ENCODE data around the gene BTG4. TPM values are rescaled to one million over a fixed set of nuclear protein-coding genes. Genes with fewer than 3 reads are reported as not detected.

Gene BTG4
- total and polyA plus RNA-seq, 2 donors (not counting 3 experiments of a cell fraction or from before 2014, with no cell fraction given): not detected

DNA sequence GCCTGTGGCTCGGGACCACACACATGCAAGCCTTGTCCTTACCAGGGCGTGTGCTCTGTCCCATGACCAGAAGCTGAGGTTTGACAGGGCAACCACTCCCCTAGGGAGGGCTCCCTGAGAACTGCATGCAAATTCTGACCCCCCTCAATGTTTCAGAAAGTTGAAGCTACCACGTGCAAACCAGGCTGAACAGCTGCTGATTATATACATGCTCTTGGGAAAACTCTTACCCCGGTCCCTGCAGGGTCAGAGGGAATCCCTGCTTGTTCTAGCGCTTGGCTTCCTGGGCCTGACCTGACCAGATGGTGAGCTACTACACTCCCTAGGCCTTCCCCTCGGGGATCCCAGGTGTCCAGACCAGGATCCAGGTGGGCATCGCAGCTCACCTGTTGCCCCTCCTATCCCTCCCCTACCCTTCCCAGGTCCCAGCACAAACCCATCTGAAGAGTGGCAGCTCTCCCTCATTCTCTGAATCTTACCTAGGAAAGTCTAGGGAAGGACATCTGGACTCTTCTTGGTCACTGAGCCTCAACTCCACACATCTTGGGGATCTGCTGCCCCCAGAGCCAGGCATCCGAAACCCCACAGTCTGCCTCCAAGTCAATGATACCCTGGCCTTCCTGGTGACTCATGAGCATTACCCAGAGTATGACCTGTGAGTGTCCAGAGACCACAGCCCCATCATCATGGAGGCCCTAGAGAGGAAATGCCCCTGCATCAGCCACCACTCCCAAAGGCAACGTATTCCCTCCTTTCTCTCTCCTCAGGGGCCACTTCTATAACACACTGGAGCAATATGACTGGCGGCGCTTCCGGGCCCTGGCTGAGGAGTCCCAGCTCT, 61.5 kb downstream of the BTG4 start:
- no TSS peak for BruUV-seq (replicated peaks)
- Histone ChIP-seq H3K9me3 (replicated peaks; ENCODE audit: control insufficient read depth, insufficient read depth, low read length) (no peaks in the 10 kb centered on the region), H2AFZ (ENCODE audit: low read depth, low read length) (no peak overlapping the region), H3K79me2 (ENCODE audit: control insufficient read depth, insufficient read depth, low read length) (no peaks in the 10 kb centered on the region), H3K27ac (ENCODE audit: insufficient read depth, low read depth, low read length) (no peak overlapping the region), H3K36me3 (ENCODE audit: control insufficient read depth in 2 of 2, extremely low read depth in 1 of 2, insufficient read depth in 2 of 2, low read length in 2 of 2) (no peaks in the 10 kb centered on the region), H3K4me1 (ENCODE audit: control insufficient read depth, extremely low read depth, insufficient read depth, low read length) (peaks cover 3% of the 10 kb centered on the region), H3K27me3 (ENCODE audit: control insufficient read depth in 2 of 2, insufficient read depth in 2 of 2, low read length in 2 of 2) (no peaks in the 10 kb centered on the region), H3K4me3 (replicated peaks in 1 of 3; ENCODE audit: insufficient read depth in 1 of 3, low read depth in 1 of 3, low read length in 3 of 3) (no peak overlapping the region), H3K9me1 (replicated peaks; ENCODE audit: control insufficient read depth, extremely low read depth, insufficient read depth, low read length) (no peaks in the 10 kb centered on the region), H3K9ac (replicated peaks; ENCODE audit: extremely low read depth, insufficient read depth, low read length) (no peak overlapping the region), H4K20me1 (replicated peaks; ENCODE audit: control insufficient read depth, extremely low read depth, insufficient read depth, low read length) (no peaks in the 10 kb centered on the region), H3K4me2 (ENCODE audit: insufficient read depth, low read length) (no peak overlapping the region)
- intact Hi-C loops (cut with micrococcal nuclease): no loop called here
- dilution Hi-C loops (cut with MboI; ENCODE audit: extremely low pct_ligation_motif_present, low sequenced_read_pairs): no loop called here
- DNase-seq (ENCODE audit: low read depth, low spot score) (no peak), FAIRE-seq (no peak)
- ChIA-PET CTCF (interaction anchor here (1.3 kb wide), 1 partner anchor 21 kb away, joined by 4 read pairs; no protein-coding TSS in a partner anchor), POLR2A (no interaction called here)
- TF ChIP-seq MYC (IDR thresholded peaks at IDR 0.05; ENCODE audit: low read depth, low read length): no peak
- no peak for TF ChIP-seq POLR2A (IDR thresholded peaks at IDR 0.05; ENCODE audit: low read depth, low read length)
- TF ChIP-seq GATA2 (IDR thresholded peaks at IDR 0.05; ENCODE audit: insufficient read depth, insufficient read length, low read depth, low read length): no peak
- TF ChIP-seq JUN (IDR thresholded peaks at IDR 0.05; ENCODE audit: borderline replicate concordance, insufficient read depth, insufficient read length, low read depth): no peak
- TF ChIP-seq EZH2 (IDR thresholded peaks at IDR 0.05; ENCODE audit: borderline replicate concordance, low read depth, low read length, severe bottlenecking): no peak
- TF ChIP-seq, protein P1, sequence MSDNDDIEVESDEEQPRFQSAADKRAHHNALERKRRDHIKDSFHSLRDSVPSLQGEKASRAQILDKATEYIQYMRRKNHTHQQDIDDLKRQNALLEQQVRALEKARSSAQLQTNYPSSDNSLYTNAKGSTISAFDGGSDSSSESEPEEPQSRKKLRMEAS (IDR thresholded peaks at IDR 0.05; ENCODE audit: insufficient read depth, insufficient read length): no peak
- TF ChIP-seq, protein P2, sequence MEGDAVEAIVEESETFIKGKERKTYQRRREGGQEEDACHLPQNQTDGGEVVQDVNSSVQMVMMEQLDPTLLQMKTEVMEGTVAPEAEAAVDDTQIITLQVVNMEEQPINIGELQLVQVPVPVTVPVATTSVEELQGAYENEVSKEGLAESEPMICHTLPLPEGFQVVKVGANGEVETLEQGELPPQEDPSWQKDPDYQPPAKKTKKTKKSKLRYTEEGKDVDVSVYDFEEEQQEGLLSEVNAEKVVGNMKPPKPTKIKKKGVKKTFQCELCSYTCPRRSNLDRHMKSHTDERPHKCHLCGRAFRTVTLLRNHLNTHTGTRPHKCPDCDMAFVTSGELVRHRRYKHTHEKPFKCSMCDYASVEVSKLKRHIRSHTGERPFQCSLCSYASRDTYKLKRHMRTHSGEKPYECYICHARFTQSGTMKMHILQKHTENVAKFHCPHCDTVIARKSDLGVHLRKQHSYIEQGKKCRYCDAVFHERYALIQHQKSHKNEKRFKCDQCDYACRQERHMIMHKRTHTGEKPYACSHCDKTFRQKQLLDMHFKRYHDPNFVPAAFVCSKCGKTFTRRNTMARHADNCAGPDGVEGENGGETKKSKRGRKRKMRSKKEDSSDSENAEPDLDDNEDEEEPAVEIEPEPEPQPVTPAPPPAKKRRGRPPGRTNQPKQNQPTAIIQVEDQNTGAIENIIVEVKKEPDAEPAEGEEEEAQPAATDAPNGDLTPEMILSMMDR (IDR thresholded peaks at IDR 0.05; ENCODE audit: extremely low read depth in 1 of 2, insufficient read depth in 1 of 2, low read depth in 1 of 2, low read length in 2 of 2): no peak
- no peak for TF ChIP-seq FOS (IDR thresholded peaks at IDR 0.05; ENCODE audit: borderline replicate concordance, insufficient read depth, low read length)
- TF ChIP-seq POLR2AphosphoS5 (IDR thresholded peaks at IDR 0.05; ENCODE audit: insufficient read depth, low read depth, low read length): no peak
